ENCODE results near the gene KRTAP3-1.
"Not testable (repeated sequence)": the region's sequence is repeated elsewhere in the genome, so short reads cannot be mapped to it uniquely, and the experiment has no call there.

KRTAP3-1 gene

DNA sequence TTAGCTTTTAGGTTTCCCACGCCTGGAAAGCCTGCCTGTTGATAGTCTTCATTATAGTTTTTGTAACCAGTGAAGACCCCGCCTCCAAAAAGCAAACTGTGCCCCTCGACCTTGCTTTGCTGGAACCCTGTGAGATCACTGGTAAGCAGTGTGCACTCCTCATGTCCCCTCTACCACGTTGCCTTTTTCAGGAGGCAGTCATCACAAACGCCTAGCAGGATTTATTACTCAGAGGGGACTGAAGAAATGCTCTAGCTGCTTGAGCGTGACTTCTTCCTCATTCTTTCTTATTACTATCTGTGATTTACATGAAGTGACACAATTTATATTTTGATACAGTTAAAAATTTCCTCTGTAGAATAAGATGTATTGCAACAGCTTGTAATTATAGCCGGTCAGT is 6.5 kb upstream of the KRTAP3-1 start:
- DNase-seq = no peak

DNA sequence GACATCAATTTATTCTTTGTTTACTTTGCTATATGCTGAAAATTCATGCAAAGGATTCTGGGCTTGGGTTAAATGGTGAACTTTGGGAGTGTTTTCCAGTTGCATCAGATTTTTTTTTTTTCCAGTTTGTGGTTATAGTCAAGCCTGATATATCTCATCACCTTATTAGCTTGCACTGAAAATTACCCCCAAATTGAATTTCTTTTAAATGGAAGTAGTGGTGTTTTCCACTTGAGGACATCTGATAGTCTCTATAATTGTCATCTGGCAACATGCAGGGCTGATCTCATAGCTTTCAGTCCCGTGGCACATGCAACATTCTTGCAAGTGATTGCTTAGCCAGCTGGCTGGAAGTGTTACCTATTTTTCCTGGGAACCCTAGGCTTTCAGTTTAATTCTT is 4.7 kb upstream of the KRTAP3-1 start:
- DNase-seq = peak; percentile 59

DNA sequence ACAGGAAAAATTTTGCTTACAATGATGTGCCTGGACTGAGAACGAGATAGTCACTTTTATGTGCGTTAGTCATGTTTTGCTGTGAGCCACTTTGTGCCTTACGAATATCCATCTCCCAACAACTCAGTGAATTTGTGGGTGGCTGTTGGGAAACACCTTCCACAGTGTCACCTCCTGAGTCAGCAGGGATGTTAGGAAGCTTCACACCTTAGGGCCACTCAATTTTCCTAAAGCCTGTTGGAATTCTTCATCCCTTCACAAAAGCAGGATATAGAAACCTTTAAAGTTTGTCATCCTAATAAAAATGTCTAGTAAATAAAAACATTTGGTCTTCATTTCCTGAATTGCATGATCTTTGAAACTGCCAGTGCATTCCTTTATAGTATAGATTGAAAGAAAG is 4.3 kb upstream of the KRTAP3-1 start:
- no peak for DNase-seq

GRCh38 chr17:41012326-41013120 is 3.6 kb upstream of the KRTAP3-1 start:
- no peak for DNase-seq

- no peak for DNase-seq
These were observed 1.5 kb upstream of the KRTAP3-1 start for GRCh38 chr17:41010441-41010840.

DNA sequence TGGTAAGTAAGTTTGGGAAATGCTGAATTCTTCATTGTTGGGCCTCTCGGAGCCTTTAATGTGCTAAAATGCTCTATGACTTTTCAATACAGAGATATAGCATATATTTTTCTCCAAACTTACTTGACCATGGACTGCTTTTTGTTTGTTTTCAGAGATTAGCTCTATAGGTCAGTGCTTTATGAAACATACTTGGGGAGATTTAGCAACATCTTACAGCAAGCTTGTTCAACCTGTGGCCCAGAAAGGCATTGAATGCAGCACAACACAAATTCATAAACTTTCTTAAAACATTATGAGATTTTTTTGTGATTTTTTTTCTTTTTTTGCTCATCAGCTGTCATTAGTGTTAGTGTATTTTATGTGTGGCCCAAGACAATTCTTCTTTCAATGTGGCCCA is 1.0 kb upstream of the KRTAP3-1 start:
- no peak for DNase-seq

DNA sequence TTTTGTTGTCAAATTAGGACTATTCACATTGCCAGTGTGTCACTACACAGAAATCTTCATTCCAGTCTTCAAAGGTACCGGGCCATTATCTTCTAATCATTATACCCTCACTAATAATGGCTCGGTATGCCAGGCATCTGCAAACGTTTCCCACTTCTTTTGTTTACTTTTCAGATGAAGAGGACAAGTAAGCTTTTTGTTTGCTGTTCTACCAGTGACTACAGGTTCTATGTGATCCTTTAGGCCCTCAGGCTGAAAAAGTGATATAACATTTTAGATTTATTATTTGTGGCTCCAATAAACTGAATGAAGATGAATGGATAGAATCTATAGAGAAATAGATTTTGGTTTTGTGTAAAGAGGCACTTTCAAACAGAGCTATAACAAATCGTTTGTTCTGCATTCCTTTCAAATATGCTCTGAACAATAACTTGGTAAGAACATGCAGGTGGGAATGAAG is 403 bp upstream of the KRTAP3-1 start:
- DNase-seq = no peak

GRCh38 chr17:41004397-41004796 is 4.5 kb downstream of the KRTAP3-1 start:
- no peak for DNase-seq

- DNase-seq = no peak
These were observed 5.0 kb downstream of the KRTAP3-1 start for GRCh38 chr17:41003926-41004325.

DNA sequence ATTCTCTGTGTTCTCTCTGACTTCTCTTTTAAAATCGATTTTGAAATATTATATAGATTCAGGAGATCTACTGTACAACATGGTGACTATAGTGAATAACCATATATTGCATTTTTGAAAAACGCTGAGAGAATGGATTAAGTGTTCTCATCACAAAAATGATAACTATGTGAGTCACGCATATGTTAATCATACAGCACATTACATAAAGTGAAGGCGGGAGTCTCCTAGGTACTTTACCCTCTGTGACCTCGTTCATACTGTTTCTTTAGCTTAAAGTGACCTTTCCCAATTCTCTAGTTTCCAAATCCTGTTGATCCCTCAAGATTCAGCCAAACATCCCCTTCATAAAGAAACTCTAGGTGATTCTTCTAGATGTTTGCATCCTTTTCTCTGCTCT is 6.1 kb downstream of the KRTAP3-1 start:
- peak; percentile 24 for DNase-seq

GRCh38 chr17:41001795-41002194 is 7.1 kb downstream of the KRTAP3-1 start:
- DNase-seq = no peak

DNA sequence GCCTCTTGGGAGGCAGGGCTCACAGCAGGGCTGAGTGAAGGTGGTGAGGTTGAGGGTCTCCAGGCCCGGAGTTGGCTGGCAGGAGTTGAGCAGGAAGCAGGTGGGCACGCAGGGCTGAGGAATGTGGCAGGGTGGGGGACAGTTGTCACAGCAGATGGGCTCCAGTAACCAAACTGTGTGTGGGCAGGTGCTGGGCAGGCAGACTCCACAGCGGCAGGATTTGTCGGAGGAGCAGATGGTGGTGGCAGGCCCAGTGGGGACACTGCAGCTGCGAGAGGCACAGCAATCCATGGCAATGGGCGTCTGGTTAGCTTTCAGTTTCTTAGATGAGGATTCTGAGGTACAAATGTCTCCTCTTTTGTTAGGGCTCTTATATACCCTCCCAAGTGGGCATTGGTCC is 9.4 kb downstream of the KRTAP3-1 start, which contains the start of gene KRTAP3-2:
TSS of gene KRTAP3-2 (minus strand) at position 344 of the 400 bp plus-strand sequence. CDS start at position 291, 53 bp downstream.
- not testable (repeated sequence) for DNase-seq

GRCh38 chr17:40997361-40997760 is 11.6 kb downstream of the KRTAP3-1 start:
- DNase-seq = no peak

GRCh38 chr17:40996829-40997228 is 12.1 kb downstream of the KRTAP3-1 start:
- DNase-seq = no peak

DNA sequence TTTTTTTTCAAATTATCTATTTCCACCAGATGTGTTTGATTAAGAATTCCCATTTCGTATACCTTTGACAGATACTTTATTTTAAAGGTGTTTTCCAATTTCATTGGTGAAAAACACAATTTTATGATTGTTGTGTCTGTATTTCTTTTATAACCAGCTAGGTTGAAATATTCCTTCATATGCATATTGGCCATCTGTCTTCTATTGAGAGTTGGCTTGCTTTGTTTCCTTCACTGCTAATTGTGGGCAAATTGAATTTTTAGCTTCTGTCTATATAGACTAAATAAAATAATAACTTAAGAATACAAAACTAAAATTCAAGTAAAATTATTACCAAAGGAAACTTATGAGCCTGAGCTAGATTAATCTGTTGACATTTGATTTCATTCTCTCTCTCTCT is 13.8 kb downstream of the KRTAP3-1 start:
- no peak for DNase-seq

GRCh38 chr17:40993839-40994238 is 15.1 kb downstream of the KRTAP3-1 start, which contains the start of gene KRTAP3-3:
KRTAP3-3 (minus strand) TSS chr17:40994164; CDS start chr17:40994097, 67 bp downstream.
- DNase-seq = no peak

- DNase-seq = no peak
These were observed 15.8 kb downstream of the KRTAP3-1 start for GRCh38 chr17:40993084-40993483.

DNA sequence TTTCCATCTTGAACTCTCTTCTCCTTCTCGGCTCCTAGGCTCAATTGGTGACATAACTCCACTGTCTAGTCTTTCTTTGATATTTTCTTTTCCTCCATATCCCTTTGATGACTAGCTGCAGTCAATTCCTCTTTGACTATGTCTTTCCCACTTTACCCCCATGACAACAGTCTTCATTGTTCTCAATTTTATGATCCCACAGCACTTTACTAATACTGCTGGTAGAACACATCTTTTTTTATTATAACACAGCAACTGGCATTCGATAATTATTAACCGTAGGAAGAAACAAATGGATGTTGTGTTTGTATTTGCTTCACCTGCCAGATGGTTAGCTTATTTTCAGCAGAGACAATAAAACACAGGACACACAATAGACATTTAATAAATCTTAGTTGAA is 16.3 kb downstream of the KRTAP3-1 start:
- no peak for DNase-seq

GRCh38 chr17:40986920-40987319 is 22.0 kb downstream of the KRTAP3-1 start:
- DNase-seq = no peak

DNA sequence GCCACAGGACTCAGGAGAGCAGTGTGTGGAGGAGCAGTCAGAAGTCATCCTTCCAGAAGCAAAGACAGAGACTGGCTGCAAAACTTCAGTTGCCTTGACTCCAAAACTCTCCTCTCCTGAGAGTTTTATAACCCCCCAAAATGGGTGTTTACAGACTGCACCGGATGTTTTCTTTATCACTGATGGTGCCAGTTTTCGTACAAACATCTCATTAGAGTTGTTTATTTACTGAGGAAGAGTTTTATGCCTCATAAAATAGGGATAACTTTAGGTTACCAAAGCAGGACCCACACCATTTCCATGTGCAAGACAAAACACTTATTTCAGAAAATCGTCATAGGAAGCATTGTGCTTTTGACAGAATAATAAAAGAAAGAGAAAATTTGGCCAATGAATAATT is 24.7 kb downstream of the KRTAP3-1 start, which contains the start of gene KRT40:
TSS of gene KRT40 (minus strand) at position 101 of the 400 bp plus-strand sequence. CDS start at position 48, 53 bp downstream.
- no peak for DNase-seq

DNA sequence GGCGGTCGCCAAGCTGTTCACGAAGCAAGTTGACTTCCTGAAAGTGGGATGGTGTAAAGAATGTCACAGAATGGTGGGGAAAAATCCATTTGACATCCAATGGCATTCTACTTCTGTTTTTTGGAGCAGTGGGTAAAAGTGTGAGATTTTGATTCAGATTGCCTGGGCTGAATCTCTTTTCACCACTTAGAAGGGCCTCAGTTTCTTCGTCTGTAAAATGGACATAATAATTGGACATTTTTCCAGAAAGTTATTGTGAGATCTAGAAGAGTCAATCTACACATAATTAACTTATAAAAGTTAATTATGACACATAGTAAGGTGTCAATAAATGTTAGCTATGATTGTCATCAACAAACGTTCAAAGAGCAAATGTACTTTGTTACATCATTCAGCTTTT is 27.8 kb downstream of the KRTAP3-1 start:
- DNase-seq = no peak

DNA sequence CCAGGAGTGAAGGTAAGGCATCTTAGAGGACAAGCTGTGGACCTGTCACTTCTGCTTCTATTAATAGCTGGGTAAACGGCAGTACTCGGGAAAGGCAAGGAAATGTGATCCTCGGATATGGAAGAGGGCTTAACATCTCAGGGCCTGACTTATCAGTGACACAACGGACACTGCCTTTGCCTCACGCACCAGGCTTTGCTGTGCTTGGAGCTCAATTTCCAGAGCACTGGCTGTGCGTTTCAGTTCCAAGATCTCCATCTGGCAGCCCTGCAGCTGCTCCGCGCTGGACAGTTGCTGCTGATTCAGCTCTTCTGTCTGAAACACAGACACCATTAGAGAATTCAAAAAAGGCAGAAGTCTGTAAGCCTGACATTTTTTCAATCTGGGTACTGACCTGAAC is 28.3 kb downstream of the KRTAP3-1 start:
- peak; percentile 58 for DNase-seq

- DNase-seq = no peak
These were observed 28.8 kb downstream of the KRTAP3-1 start for GRCh38 chr17:40980117-40980516.

DNA sequence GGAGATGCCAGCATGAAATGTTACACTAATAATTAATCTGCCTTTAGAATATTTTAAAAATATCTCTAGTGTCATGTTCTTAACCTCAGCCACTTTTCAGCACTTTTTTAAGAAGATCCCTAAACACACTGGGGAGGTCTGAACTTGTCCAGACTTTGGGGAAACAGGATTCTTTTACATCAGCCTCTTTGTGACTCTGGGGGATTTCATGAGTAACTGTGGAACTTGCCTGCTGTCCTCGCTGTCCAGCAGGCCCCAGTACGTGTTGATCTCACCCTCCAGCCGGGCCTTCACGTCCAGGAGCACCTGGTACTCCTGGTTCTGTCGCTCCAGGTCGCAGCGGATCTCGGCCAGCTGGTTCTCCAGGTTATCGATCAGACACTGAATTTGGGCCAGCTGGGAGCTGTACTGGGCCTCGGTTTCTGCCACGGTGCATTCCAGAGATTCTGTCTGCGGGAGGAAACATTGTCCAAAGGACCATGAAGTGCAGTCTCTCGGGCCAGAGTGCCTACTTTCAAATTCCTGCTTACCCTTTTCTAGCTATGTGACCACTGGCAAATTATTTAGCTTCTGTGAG is 30.3 kb downstream of the KRTAP3-1 start:
- DNase-seq = no peak
